ENCODE data around the gene NISCH.

DNA sequence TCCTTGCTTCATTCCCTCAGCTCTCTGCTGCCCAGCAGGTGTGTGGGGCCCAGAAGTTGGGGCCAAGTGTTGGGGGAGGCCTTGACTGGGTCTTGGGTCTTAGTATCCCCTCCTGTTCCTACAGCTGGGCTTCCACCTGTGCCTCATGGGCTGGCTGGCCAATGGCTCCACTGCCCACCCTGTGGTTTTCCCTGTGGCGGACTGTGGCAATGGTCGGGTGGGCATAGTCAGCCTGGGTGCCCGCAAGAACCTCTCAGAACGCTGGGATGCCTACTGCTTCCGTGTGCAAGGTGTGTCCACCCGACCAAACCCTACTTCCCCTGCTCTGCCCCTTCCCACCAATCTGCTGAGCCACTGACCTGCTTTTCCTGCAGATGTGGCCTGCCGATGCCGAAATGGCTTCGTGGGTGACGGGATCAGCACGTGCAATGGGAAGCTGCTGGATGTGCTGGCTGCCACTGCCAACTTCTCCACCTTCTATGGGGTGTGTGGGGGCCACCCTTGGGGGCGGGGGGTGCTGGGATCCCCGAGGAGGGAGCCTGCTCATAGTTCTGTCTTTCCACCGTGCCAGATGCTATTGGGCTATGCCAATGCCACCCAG lies 67.3 kb downstream of the NISCH start:
- TF ChIP-seq CTCF (IDR thresholded peaks at IDR 0.05; ENCODE audit: low read depth, low read length, poor library complexity, severe bottlenecking): no peak
- TF ChIP-seq EZH2phosphoT487 (IDR thresholded peaks at IDR 0.05; ENCODE audit: borderline replicate concordance, low read length): no peak

Measured in DOHH2 (cell line).